NCI-H2227 treated with DMSO at 0.1 percent for 48 hours (cell line): ENCODE results near the gene CCDC167.
A peak's percentile ranks its signal among the peaks of the same experiment; 100 is the strongest.

Experiments
- DNase-seq: peaks from one replicate; lab custom pipeline; 2025; lab: John Stamatoyannopoulos, UW

CCDC167 gene

GRCh38 chr6:37499433-37500293 lies at the start of gene CCDC167:
CCDC167 (minus strand) TSS chr6:37499893; CDS start chr6:37499863, 30 bp downstream.
- peak; percentile 98 for DNase-seq

GRCh38 chr6:37549154-37549553 lies 49.5 kb upstream of the CCDC167 start:
- DNase-seq = no peak

GRCh38 chr6:37548067-37548674 lies 48.5 kb upstream of the CCDC167 start:
- DNase-seq = no peak

- no peak for DNase-seq
Observed at GRCh38 chr6:37547564-37548061, 47.9 kb upstream of the CCDC167 start.

- no peak for DNase-seq
Observed at GRCh38 chr6:37546141-37546871, 46.6 kb upstream of the CCDC167 start.

DNA sequence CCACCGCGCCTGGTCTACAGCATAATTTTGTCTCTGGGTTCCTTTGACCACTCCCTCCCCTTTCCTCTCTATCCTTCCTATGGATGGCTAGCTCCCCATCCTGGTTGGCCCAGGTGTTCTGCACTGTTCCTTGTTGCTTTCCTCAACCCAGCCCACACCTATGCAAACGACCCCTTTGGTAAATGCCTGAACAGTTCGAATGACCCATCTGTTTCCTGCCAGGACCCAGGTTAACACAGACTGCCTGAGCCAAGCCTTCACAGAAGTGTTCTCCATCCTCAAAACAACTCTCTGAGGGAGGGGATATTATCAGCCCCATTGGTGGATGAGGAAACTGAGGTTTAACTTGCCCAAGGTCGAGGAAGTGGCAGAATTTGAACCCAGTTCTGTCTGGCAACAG lies 44.8 kb upstream of the CCDC167 start:
- no peak for DNase-seq

GRCh38 chr6:37543361-37543760 lies 43.7 kb upstream of the CCDC167 start:
- DNase-seq = no peak

- DNase-seq = no peak
Observed at GRCh38 chr6:37541346-37541745, 41.7 kb upstream of the CCDC167 start.

DNA sequence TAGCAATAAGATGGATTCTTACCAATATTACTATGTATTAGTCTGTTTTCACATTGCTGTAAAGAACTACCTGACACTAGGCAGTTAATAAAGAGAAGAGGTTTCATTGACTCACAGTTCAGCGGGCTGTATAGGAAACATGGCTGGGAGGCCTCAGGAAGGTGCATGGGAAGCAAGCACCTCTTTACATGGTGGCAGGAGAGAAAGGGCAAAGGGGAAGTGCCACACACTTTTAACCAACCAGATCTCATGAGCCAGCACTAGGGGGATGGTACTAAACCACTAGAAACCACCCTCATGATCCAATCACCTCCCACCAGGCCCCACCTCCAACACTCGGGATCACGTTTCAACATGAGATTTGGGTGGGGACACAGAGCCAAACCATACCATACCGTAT lies 40.7 kb upstream of the CCDC167 start:
- DNase-seq = no peak

DNA sequence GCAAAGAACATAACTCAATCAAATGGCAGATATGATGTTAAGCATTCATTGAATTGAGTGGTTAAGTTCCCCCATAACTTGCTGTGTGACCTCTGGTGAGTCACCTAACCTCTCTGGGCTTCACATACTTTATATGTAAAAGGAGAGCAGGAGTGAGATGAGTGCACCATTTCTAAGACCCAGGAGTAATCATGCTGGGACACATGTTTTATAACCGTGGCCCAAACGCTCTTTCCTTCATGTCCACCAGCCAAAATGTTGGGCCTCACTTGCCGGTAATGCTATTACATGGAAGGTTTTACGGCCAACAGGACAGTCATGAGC lies 40.3 kb upstream of the CCDC167 start:
- DNase-seq = no peak

GRCh38 chr6:37539171-37540028 lies 39.7 kb upstream of the CCDC167 start:
- DNase-seq = no peak

- DNase-seq = no peak
Observed at GRCh38 chr6:37538107-37538506, 38.4 kb upstream of the CCDC167 start.

- DNase-seq = no peak
Observed at GRCh38 chr6:37537548-37537947, 37.9 kb upstream of the CCDC167 start.

- peak; percentile 79 for DNase-seq
Observed at GRCh38 chr6:37536491-37537190, 36.9 kb upstream of the CCDC167 start.

GRCh38 chr6:37535759-37536490 lies 36.2 kb upstream of the CCDC167 start:
- DNase-seq = peak; percentile 71

- DNase-seq = peak; percentile 71
Observed at GRCh38 chr6:37535428-37535758, 35.7 kb upstream of the CCDC167 start.

DNA sequence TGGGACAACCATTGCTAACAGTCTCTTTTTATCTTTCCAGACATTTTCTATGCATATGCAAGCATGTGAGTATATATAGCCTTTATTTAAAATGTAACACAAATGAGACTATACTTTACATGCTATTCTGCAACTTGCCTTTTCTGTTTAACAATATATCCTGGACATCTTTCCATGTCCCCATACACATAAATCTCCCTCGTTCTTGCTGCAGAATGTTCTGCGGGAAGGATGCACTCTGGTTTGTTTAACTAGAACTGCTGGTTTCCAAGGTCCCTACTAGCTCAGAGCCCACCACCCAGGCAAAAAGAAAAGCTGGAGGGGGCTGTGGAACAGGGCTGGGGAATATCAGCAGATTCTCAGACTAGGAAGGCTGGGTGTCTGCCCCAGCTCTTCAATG lies 35.2 kb upstream of the CCDC167 start:
- DNase-seq = no peak

GRCh38 chr6:37532122-37532521 lies 32.4 kb upstream of the CCDC167 start:
- DNase-seq = no peak

GRCh38 chr6:37531437-37532036 lies 31.8 kb upstream of the CCDC167 start:
- no peak for DNase-seq

GRCh38 chr6:37531026-37531425 lies 31.3 kb upstream of the CCDC167 start:
- no peak for DNase-seq
